SJCRH30 (cell line): Measurements from ENCODE around the gene ZNF23. TPM values are rescaled to one million over a fixed set of nuclear protein-coding genes. Genes with fewer than 3 reads are reported as not detected.
A peak's percentile ranks its signal among the peaks of the same experiment; 100 is the strongest.

Experiments used
- DNase-seq, 2 experiments: peaks; one replicate each; pipeline ENCODE4 v3.0.0-alpha.2; 2015 to 2020
- H3K27ac ChIP-seq: fragments of 250-450 bp; sonication (Bioruptor Pico); 2 replicates; pipeline ENCODE4 v1.5.1; 2020; ENCODE audit warnings: mild to moderate bottlenecking, moderate library complexity
- H3K27me3 ChIP-seq: fragments of 250-450 bp; sonication (Bioruptor Pico); 2 replicates; pipeline ENCODE4 v1.5.1; 2020; ENCODE audit warnings: mild to moderate bottlenecking, moderate library complexity
- H3K36me3 ChIP-seq: fragments of 250-450 bp; sonication (Bioruptor Pico); 2 replicates; pipeline ENCODE4 v1.5.1; 2020; ENCODE audit warnings: mild to moderate bottlenecking, moderate library complexity
- H3K4me1 ChIP-seq: fragments of 250-450 bp; sonication (Bioruptor Pico); 2 replicates; pipeline ENCODE4 v1.5.1; 2020; ENCODE audit warnings: mild to moderate bottlenecking, moderate library complexity
- H3K4me3 ChIP-seq: fragments of 250-450 bp; sonication (Bioruptor Pico); 2 replicates; pipeline ENCODE4 v1.5.1; 2020; ENCODE audit warnings: mild to moderate bottlenecking, moderate library complexity
- H3K9me3 ChIP-seq: fragments of 250-450 bp; sonication (Bioruptor Pico); replicated peaks from 2 replicates; pipeline ENCODE4 v1.5.1; 2020; ENCODE audit warnings: mild to moderate bottlenecking, moderate library complexity
- total RNA-seq: library from RNA; depleted of rRNA; stranded (reverse); fragments of >200 nt; shearing (Covaris generic); gene quantifications from 2 replicates; pipeline ENCODE4 v1.2.3, GENCODE V29; 2014

Gene ZNF23
- total RNA-seq, 1 experiment from 2014 or later = 6.2 TPM

GRCh38 chr16:71426069-71426879, 35.8 kb downstream of the ZNF23 start:
- Histone ChIP-seq H3K4me1 (no peaks in the 10 kb centered on the region), H3K36me3 (no peaks in the 10 kb centered on the region), H3K27me3 (no peaks in the 10 kb centered on the region), H3K4me3 (no peak overlapping the region), H3K27ac (no peak overlapping the region), H3K9me3 (no peaks in the 10 kb centered on the region)
- no peak for DNase-seq

GRCh38 chr16:71425746-71426068, 36.3 kb downstream of the ZNF23 start:
- H3K27ac ChIP-seq = no peak overlapping the region
- no peak for DNase-seq
- no peaks in the 10 kb centered on the region for H3K27me3 ChIP-seq
- no peak overlapping the region for H3K4me3 ChIP-seq
- H3K4me1 ChIP-seq = no peaks in the 10 kb centered on the region
- no peaks in the 10 kb centered on the region for H3K9me3 ChIP-seq
- H3K36me3 ChIP-seq = no peaks in the 10 kb centered on the region

GRCh38 chr16:71424626-71425025, 37.4 kb downstream of the ZNF23 start:
- Histone ChIP-seq H3K27me3 (no peaks in the 10 kb centered on the region), H3K9me3 (no peaks in the 10 kb centered on the region)

GRCh38 chr16:71423865-71424264, 38.2 kb downstream of the ZNF23 start:
- no peak for DNase-seq
- no peaks in the 10 kb centered on the region for H3K4me1 ChIP-seq
- no peaks in the 10 kb centered on the region for H3K36me3 ChIP-seq
- no peaks in the 10 kb centered on the region for H3K9me3 ChIP-seq
- H3K27me3 ChIP-seq = no peaks in the 10 kb centered on the region
- H3K27ac ChIP-seq = no peak overlapping the region
- H3K4me3 ChIP-seq = no peak overlapping the region

More at GRCh38 chr16:71424626-71425025, 37.4 kb downstream of the ZNF23 start:
- Histone ChIP-seq H3K27ac (no peak overlapping the region), H3K4me3 (no peak overlapping the region), H3K36me3 (no peaks in the 10 kb centered on the region), H3K4me1 (no peaks in the 10 kb centered on the region)
- no peak for DNase-seq

- no peaks in the 10 kb centered on the region for H3K27me3 ChIP-seq
- DNase-seq = no peak
- H3K36me3 ChIP-seq = no peaks in the 10 kb centered on the region
- H3K4me3 ChIP-seq = no peak overlapping the region
- H3K4me1 ChIP-seq = no peaks in the 10 kb centered on the region
- H3K27ac ChIP-seq = no peak overlapping the region
- H3K9me3 ChIP-seq = no peaks in the 10 kb centered on the region
Observed at GRCh38 chr16:71423016-71423415, 39.0 kb downstream of the ZNF23 start.

- peak; percentile 13 to 36 for DNase-seq
- Histone ChIP-seq H3K27ac (no peak overlapping the region), H3K4me3 (no peak overlapping the region), H3K4me1 (no peaks in the 10 kb centered on the region), H3K36me3 (no peaks in the 10 kb centered on the region), H3K27me3 (no peaks in the 10 kb centered on the region), H3K9me3 (no peaks in the 10 kb centered on the region)
Observed at GRCh38 chr16:71421911-71422310, 40.1 kb downstream of the ZNF23 start.

- no peaks in the 10 kb centered on the region for H3K36me3 ChIP-seq
- no peak for DNase-seq
- H3K9me3 ChIP-seq = no peaks in the 10 kb centered on the region
Observed at GRCh38 chr16:71414038-71414437, 48.0 kb downstream of the ZNF23 start.

GRCh38 chr16:71413341-71413740, 48.7 kb downstream of the ZNF23 start:
- DNase-seq = no peak
- no peaks in the 10 kb centered on the region for H3K4me1 ChIP-seq
- H3K9me3 ChIP-seq = no peaks in the 10 kb centered on the region
- H3K27me3 ChIP-seq = no peaks in the 10 kb centered on the region
- no peaks in the 10 kb centered on the region for H3K36me3 ChIP-seq
- H3K4me3 ChIP-seq = no peak overlapping the region
- H3K27ac ChIP-seq = no peak overlapping the region

More at GRCh38 chr16:71414038-71414437, 48.0 kb downstream of the ZNF23 start:
- H3K4me1 ChIP-seq = no peaks in the 10 kb centered on the region
- no peak overlapping the region for H3K4me3 ChIP-seq
- H3K27me3 ChIP-seq = no peaks in the 10 kb centered on the region
- H3K27ac ChIP-seq = no peak overlapping the region

GRCh38 chr16:71412270-71413160, 49.5 kb downstream of the ZNF23 start:
- Histone ChIP-seq H3K27me3 (no peaks in the 10 kb centered on the region), H3K4me3 (no peak overlapping the region), H3K27ac (no peak overlapping the region), H3K9me3 (no peaks in the 10 kb centered on the region), H3K4me1 (no peaks in the 10 kb centered on the region), H3K36me3 (no peaks in the 10 kb centered on the region)
- DNase-seq = peak; percentile 48 to 85

- no peaks in the 10 kb centered on the region for H3K4me1 ChIP-seq
- no peaks in the 10 kb centered on the region for H3K27me3 ChIP-seq
- no peak overlapping the region for H3K27ac ChIP-seq
- no peaks in the 10 kb centered on the region for H3K36me3 ChIP-seq
- no peak for DNase-seq
- no peak overlapping the region for H3K4me3 ChIP-seq
- H3K9me3 ChIP-seq = no peaks in the 10 kb centered on the region
Observed at GRCh38 chr16:71410146-71410545, 51.9 kb downstream of the ZNF23 start.

GRCh38 chr16:71409011-71409775, 52.9 kb downstream of the ZNF23 start:
- Histone ChIP-seq H3K36me3 (no peaks in the 10 kb centered on the region), H3K9me3 (no peaks in the 10 kb centered on the region), H3K27me3 (no peaks in the 10 kb centered on the region), H3K4me3 (no peak overlapping the region), H3K27ac (no peak overlapping the region), H3K4me1 (no peaks in the 10 kb centered on the region)
- no peak for DNase-seq

GRCh38 chr16:71408536-71408935, 53.5 kb downstream of the ZNF23 start:
- Histone ChIP-seq H3K27ac (no peak overlapping the region), H3K36me3 (no peaks in the 10 kb centered on the region), H3K4me1 (no peaks in the 10 kb centered on the region), H3K27me3 (no peaks in the 10 kb centered on the region), H3K9me3 (no peaks in the 10 kb centered on the region), H3K4me3 (no peak overlapping the region)
- DNase-seq = no peak

GRCh38 chr16:71407731-71408130, 54.3 kb downstream of the ZNF23 start:
- Histone ChIP-seq H3K4me3 (no peak overlapping the region), H3K4me1 (no peaks in the 10 kb centered on the region), H3K9me3 (no peaks in the 10 kb centered on the region), H3K27ac (no peak overlapping the region), H3K36me3 (no peaks in the 10 kb centered on the region), H3K27me3 (no peaks in the 10 kb centered on the region)
- no peak for DNase-seq

- no peak for DNase-seq
- no peaks in the 10 kb centered on the region for H3K9me3 ChIP-seq
- H3K36me3 ChIP-seq = no peaks in the 10 kb centered on the region
- H3K27ac ChIP-seq = no peak overlapping the region
- no peaks in the 10 kb centered on the region for H3K4me1 ChIP-seq
- no peaks in the 10 kb centered on the region for H3K27me3 ChIP-seq
- no peak overlapping the region for H3K4me3 ChIP-seq
Observed at GRCh38 chr16:71406724-71407123, 55.3 kb downstream of the ZNF23 start.

GRCh38 chr16:71406316-71406715, 55.7 kb downstream of the ZNF23 start:
- H3K9me3 ChIP-seq = no peaks in the 10 kb centered on the region
- no peaks in the 10 kb centered on the region for H3K27me3 ChIP-seq
- no peaks in the 10 kb centered on the region for H3K4me1 ChIP-seq
- DNase-seq = no peak
- no peak overlapping the region for H3K4me3 ChIP-seq
- H3K27ac ChIP-seq = no peak overlapping the region
- no peaks in the 10 kb centered on the region for H3K36me3 ChIP-seq
